ENCODE measurements around the gene PARD6G.

GRCh38 chr18:80188643-80189530 is 58.4 kb downstream of the PARD6G start:
- TF ChIP-seq CTCF (IDR thresholded peaks at IDR 0.05; ENCODE audit: poor library complexity) (no peak), EZH2 (IDR thresholded peaks at IDR 0.05; ENCODE audit: borderline replicate concordance) (no peak), EZH2phosphoT487 (IDR thresholded peaks at IDR 0.05; ENCODE audit: low read depth, severe bottlenecking, unreplicated experiment) (no peak)
